GM19372 (cell line): Measurements from ENCODE around the gene TMPRSS5.

ENCODE experiments used
- ATAC-seq: cut with Tn5 transposase; IDR thresholded peaks from one replicate; pipeline ENCODE4 v1.9.1; 2021; ENCODE audit warnings: mild to moderate bottlenecking, low read depth, moderate library complexity; ENCODE audit not compliant: unreplicated experiment

Gene TMPRSS5

GRCh38 chr11:113670149-113670830 lies 35.8 kb downstream of the TMPRSS5 start:
- peak; percentile 42 for ATAC-seq

DNA sequence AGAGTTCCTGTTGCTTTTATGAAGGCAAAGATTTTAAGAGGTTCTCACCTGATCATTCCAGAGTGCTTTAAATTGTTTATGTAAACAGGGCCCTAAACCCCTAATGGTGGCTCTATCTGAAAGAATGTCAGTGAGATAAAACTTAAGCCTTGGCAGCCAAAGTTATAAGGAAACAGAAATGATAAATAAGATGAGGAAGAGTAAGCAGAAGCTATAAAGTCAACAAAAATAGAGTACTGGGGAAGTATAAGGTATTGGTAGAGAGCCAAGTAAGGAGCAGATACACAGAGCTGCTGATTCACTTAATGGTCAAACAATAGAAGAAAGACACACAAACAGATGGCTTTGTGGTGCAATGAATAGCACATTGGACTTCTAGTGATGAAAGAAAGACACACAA lies 37.9 kb downstream of the TMPRSS5 start:
- no peak for ATAC-seq

DNA sequence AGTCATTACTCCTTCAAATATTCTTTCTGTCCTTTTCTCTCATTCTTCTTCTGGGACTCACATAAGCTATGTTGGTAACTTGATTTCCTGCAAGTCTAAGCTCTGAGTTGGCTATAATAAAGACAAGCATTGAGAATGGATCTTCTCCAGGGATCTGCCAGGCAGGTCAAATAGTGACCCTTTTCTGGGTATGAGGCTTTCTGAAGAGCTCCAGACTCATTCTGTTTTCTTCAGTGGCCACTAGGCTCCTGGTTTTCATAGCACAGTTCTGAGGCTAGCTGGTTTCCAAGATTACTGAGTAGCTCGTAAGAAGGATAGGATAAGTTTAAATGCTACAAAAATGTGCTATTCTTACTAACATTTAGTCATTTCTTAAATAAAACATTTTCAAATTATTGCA lies 38.3 kb downstream of the TMPRSS5 start:
- ATAC-seq, result no peak

- no peak for ATAC-seq
Measured at GRCh38 chr11:113666584-113666983, 39.5 kb downstream of the TMPRSS5 start.

GRCh38 chr11:113664981-113665710 lies 41.0 kb downstream of the TMPRSS5 start:
- no peak for ATAC-seq

DNA sequence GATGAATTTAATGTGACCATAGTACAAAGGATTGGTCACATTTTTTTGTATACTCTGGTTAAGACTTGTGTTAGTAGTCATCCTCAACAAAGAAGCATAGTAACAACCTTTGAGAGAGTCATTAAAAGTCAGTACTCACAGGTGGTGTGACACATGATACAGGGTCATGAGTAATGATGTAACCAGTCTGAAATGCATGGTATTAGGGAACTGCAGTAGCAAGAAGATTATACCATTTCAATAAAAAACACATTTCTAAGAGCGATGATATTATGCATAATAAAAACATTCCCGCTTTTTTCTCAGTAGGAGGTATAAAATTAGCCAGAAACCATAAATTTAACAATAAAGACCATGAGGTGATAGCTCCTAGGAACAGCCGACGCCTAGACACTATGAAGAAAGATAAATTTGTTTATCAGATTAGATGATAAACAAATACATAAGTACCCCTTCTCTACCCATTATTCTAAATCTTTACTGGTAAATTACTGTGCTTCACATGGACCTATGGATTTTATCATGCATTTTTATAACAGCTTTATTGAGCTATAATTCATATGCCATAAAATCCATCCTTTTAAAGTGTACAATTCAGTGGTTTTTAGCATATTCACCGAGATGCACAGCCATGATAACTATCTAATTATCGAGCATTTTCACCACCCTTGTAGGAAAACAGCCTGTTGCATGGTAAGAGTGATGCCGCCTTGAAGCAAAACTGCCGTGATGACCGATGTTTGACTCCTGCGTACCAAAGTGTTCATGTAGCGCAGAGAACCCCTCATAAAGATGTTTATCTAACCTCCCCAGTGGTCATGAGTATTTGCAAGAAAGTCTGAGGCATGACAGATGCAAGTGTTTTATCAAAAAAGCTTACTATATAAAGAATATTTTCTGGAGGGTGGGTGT lies 41.8 kb downstream of the TMPRSS5 start:
- no peak for ATAC-seq

DNA sequence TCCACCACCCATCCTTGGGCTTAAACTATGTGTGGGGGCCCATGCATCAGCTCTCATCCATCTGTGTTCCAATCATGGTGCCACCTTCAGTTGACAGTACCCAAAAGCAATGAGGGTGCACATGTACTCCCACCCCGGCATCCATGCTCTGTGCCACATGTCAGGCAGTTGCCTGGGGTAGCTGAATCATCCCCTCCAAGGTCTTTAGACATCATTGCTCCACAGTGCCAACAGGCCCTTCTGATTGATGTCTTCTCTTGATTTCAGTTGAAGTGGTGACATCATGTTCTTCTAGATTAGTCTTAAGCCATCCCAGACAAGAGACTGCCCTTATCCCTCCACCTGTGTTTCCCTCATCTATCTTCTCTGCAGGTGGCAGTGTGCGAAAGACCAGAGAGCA lies 42.5 kb downstream of the TMPRSS5 start:
- ATAC-seq, result no peak

DNA sequence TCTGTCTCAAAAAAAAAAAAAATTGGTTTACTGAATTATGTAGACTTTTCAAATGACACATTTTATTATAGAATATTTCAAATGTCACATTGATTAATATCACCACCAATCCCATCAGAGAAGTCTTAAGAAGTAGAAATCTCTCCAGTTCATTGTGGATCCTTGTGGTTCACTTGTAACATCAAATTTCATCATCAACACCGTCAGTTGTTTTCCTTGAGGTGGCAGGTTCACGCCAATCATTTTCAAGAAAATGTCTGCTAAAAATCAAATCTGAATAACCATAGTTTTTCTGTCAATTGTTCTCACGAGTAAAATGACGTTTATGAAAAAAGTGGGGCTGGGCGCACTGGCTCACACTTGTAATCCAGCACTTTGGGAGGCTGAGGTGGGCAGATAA lies 50.3 kb downstream of the TMPRSS5 start:
- ATAC-seq, result no peak

DNA sequence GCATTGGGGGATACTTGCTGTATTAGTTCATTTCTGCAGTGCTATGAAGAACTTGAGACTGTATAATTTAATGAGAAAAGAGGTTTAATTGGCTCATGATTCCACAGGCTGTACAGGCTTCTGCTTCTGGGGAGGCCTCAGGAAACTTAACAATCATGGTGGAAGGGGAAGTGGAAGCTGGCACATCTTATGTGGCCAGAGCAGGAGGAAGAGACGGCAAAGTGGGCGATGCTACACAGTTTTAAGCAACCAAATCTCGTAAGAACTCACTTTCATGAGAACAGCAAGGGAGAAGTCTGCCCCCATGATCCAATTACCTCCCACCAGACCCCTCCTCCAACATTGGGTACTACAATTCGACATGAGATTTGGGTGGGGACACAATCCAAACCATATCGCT lies 55.1 kb downstream of the TMPRSS5 start:
- no peak for ATAC-seq

- no peak for ATAC-seq
Measured at GRCh38 chr11:113649311-113649710, 56.8 kb downstream of the TMPRSS5 start.

GRCh38 chr11:113647856-113648255 lies 58.3 kb downstream of the TMPRSS5 start:
- ATAC-seq, result no peak

- ATAC-seq, result no peak
Measured at GRCh38 chr11:113647108-113647507, 59.0 kb downstream of the TMPRSS5 start.

DNA sequence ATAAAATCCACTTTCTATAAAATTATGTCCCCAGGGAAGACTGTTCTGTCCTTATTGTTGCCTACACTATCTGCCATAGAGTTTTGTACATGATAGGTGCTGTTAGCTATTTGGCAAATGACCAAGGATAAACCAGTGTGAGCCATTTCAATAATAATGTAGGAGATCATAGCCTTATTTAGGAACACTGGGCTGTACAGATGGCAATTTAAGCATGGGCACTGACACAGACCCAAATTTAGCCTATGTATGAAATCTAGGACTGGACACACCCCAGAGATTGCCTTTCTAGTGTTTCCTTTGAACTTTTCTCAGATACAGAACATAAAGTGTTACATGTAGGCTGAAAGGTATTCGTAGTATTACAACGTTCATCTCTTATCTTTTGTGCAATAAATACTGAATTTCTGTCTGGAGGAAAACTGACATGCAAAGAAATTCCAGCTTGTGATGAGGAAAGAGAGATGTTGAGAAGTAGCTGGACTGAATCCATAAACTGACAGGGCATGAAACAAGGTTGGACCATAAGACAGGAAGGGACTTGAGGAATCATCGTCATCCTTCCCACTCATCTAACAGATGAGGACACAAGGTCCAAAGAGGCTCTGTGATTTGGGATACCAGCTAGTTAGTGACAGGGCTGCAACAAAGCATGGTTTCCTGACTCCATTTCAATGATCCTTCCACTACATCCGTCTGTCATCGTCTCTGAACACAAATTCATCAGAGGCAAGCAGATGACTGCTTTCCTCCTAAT lies 60.3 kb downstream of the TMPRSS5 start:
- ATAC-seq, result no peak

DNA sequence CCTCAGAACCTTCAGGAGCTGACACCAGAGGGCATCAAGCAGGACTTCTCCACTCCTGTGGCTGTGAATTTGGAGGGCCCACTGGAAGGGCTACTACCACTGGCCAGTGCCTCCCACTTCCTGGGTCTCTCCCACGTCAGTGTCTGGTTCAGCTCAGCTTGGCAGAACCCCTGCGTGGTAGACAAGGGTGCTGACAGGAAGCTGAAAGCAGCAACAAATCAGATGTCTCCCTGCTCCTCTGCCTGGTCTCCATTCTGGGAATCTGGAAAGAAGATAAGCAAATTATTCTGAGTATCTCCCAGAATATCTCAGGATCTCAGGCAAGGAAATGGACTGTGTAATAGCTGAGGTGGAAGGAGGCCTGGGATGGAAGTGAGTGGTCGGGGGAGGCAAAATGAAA lies 61.5 kb downstream of the TMPRSS5 start:
- no peak for ATAC-seq

DNA sequence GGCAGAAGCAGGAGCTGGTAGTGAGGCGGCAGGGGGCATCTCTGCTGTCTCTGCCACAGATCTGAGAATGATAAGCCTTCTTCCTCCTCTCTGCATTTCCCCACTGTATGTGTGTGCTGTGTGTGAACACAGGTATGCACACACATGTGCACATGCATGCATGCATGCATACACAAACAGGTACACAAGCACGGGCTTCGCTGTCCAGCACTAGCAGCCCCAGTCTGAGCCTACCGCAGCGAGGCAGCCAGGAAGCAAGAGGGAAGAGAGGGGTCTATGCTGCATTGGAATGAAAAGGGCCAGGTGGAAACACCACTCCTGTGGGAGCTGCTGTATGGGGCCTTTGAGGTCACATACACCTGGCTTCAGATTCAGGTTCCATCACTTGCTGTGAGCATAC lies 62.4 kb downstream of the TMPRSS5 start:
- no peak for ATAC-seq

- no peak for ATAC-seq
Measured at GRCh38 chr11:113643006-113643585, 63.0 kb downstream of the TMPRSS5 start.

DNA sequence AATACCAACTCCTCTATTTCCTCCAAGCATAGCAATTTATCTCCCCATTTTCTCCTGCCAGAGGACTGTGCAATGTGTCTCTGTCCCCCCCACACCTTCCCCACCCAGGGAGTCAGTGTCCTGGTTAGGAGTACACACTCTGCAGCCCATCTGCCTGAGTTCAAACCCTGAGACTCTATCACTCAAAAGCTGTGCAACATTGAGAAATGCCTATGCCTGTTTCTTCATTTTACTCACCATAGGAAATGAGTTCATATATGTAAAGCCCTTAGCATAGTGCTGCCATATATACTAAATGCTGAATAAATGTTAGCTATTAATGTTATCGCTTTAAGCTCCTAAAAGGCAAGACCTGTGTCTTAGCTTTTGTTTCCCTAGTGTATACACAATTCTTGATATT lies 64.0 kb downstream of the TMPRSS5 start:
- no peak for ATAC-seq

DNA sequence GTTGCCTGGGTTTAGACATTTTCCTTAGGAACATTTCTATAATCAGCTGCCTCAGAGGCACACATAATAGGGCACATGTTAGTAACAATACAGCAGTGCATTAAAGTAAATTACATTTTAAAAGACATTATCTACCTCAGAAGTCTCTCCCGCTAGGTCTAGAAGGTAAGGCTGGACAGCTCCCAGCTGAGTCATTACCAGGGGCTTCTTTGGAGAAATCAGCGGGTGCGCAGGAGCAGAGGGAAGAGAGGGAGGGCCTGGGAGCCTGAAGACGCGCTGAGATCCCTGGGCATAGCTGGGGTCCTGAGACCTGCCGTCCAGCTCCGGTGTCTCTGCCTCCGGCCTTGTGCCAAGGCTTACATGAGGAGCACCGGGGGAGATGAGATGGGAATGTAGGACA lies 67.7 kb downstream of the TMPRSS5 start:
- no peak for ATAC-seq

- ATAC-seq, result no peak
Measured at GRCh38 chr11:113637636-113638035, 68.5 kb downstream of the TMPRSS5 start.
